ENCODE measurements around the gene IFTAP. TPM values are rescaled to one million over a fixed set of nuclear protein-coding genes. Genes with fewer than 3 reads are reported as not detected.

The IFTAP gene
- total RNA-seq, 1 donor from 2014 or later: 19.7 TPM

DNA sequence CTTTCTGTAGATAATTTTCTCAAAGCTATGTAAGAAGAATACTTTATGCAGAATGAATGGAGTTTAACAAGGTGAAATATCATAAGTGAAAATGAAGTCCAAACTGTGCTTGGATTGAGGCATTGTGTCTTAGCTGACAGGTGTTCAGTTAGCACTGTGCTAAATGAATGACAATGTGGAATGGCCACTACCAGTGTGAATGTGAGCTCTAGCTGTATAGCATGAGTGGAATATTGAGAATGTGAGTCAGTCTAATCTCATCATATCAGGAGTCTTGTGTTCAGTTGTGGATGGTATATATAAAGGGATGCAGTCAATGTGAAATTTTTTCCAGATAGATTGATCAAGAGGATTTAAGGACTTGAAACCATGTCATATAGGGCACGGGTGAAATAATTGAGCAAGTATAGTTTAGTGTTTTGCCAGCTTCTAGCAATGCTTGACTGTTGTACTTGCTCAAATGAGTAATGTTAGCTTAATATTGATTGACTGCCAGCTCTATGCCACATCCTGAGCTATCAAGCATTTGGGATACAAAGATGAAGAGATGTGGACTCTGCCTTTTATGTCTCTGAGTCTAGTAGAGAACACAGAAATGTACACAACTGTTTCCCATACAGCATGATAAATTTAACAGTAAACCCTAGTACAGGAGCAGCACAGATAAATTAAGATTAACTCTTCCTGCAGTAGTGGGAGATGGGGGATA is 14.3 kb downstream of the IFTAP start:
- no peak overlapping the region for H3K4me3 ChIP-seq (ENCODE audit: low read depth, low read length)
- no peak for DNase-seq (ENCODE audit: low read depth)
- no peak for TF ChIP-seq CTCF (conservative IDR thresholded peaks at IDR 0.05; ENCODE audit: low read depth, low read length)

DNA sequence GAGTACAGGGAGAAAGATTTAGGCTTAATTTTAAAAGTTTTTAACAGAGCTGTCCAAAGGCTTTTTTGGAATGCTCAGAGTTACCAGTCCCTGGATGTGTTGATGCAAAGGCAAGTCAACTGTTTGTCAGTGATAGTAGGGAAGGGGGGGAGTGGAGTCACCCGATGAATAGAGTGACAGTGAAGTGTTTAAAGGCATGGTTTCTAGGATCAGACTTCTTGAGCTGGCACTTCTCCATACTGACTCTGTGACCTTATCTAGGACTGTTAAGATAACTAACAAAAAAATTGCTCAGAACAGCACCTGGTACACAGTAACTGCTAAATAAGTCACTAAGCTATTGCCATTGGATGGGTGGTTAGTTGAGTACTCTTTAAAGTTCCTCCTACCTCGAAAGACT is 15.1 kb downstream of the IFTAP start:
- TF ChIP-seq CTCF (conservative IDR thresholded peaks at IDR 0.05; ENCODE audit: low read depth, low read length): no peak
- H3K4me3 ChIP-seq (ENCODE audit: low read depth, low read length): no peak overlapping the region
- DNase-seq (ENCODE audit: low read depth): no peak

DNA sequence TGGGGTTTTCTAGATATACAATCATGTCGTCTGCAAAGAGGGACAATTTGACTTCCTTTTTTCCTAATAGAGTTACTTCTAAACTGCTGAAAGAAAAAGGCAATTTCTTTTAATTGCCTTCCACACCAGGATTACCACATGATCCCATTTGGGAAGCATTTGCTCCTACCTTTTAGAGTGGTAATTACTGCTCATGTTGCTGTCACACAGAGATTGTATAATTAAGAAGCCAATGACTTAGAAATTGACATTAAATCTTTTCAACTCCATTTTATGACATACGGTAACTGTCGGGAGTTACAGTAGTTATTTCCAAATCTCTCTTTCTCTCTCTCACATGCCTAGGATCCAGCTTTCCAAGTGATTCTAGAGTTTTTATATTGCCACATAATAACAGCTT is 21.5 kb downstream of the IFTAP start:
- DNase-seq (ENCODE audit: low read depth): no peak
- H3K4me3 ChIP-seq (ENCODE audit: low read depth, low read length): no peak overlapping the region
- no peak for TF ChIP-seq CTCF (conservative IDR thresholded peaks at IDR 0.05; ENCODE audit: low read depth, low read length)

- TF ChIP-seq CTCF (conservative IDR thresholded peaks at IDR 0.05; ENCODE audit: low read depth, low read length): no peak
- H3K4me3 ChIP-seq (ENCODE audit: low read depth, low read length): no peak overlapping the region
- no peak for DNase-seq (ENCODE audit: low read depth)
Observed at GRCh38 chr11:36617543-36618362, 23.5 kb downstream of the IFTAP start.

DNA sequence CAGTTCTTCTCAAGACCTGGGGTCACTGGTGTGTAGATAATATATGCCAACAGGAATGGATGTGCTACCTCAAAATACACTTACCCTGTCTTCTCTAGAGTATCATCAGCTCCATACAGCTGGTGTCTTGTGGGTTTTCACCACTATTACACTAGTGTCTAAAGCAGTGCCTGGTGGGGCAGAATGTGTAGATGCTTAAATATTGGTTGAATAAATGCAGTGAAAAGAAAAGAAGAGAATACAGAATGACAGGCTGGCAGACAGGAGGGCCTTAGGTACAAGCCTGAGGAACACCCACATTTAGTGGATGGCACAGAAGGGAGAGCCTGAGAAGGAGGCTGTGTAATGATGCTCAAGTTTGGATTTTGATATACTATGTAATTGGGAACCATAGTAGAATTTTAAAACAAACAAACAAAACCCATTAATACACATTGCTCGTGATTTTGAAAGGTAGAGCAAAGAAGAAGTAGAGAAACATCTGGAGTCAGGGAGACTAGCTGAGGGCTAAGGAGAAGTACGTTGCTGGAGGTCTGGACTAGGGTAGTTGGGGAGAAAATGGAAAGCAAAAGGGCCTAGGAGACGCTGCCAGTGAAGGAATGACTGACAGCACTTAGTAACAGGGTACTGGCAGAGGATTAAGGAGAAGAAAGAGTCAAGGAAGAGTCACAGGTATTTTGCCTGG is 24.2 kb downstream of the IFTAP start:
- no peak for DNase-seq (ENCODE audit: low read depth)
- no peak overlapping the region for H3K4me3 ChIP-seq (ENCODE audit: low read depth, low read length)
- TF ChIP-seq CTCF (conservative IDR thresholded peaks at IDR 0.05; ENCODE audit: low read depth, low read length): no peak

- no peak for DNase-seq (ENCODE audit: low read depth)
- no peak overlapping the region for H3K4me3 ChIP-seq (ENCODE audit: low read depth, low read length)
- no peak for TF ChIP-seq CTCF (conservative IDR thresholded peaks at IDR 0.05; ENCODE audit: low read depth, low read length)
Observed at GRCh38 chr11:36619502-36619901, 25.2 kb downstream of the IFTAP start.
